GM12878 (cell line): ENCODE measurements around the gene GIMAP8.

Experiments used
- CBFB ChIP-seq: IDR thresholded peaks from 2 replicates; pipeline ENCODE4 v1.6.1; 2016; ENCODE audit warnings: antibody characterized with exemption, low read depth
- CTCF ChIP-seq, 3 experiments: IDR thresholded peaks in 2 of 3; conservative IDR thresholded peaks in 1 of 3; 2 replicates each; pipeline ENCODE4 v1.5.1; 2011; ENCODE audit warnings: low read depth in 3 of 3, low read length in 3 of 3, mild to moderate bottlenecking in 3 of 3, control low read depth in 2 of 3, moderate library complexity in 2 of 3, inconsistent platforms in 1 of 3, mixed read lengths in 1 of 3; ENCODE audit not compliant: control insufficient read depth in 2 of 3, insufficient read depth in 1 of 3; ENCODE audit errors: extremely low read depth in 1 of 3
- GATAD2B ChIP-seq: fragments of 450-650 bp; conservative IDR thresholded peaks from 2 replicates; pipeline ENCODE4 v1.6.1; 2017; ENCODE audit warnings: low read depth, mild to moderate bottlenecking, moderate library complexity
- HDAC2 ChIP-seq: fragments of 200-600 bp; sonication (generic); IDR thresholded peaks from 2 replicates; pipeline ENCODE4 v1.6.1; 2017
- POLR2A ChIP-seq: IDR thresholded peaks from 2 replicates; pipeline ENCODE4 v1.6.1; 2011; ENCODE audit warnings: low read depth, mild to moderate bottlenecking, low read length
- POLR2AphosphoS2 ChIP-seq: IDR thresholded peaks from 2 replicates; pipeline ENCODE4 v1.6.1; 2011; ENCODE audit warnings: low read depth, mild to moderate bottlenecking, low read length, improper control_type of control experiment, moderate library complexity
- RAD51 ChIP-seq: fragments of 450-650 bp; IDR thresholded peaks from 2 replicates; pipeline ENCODE4 v1.6.1; 2016; ENCODE audit warnings: moderate library complexity, mild to moderate bottlenecking, inconsistent platforms
- RB1 ChIP-seq: fragments of 450-650 bp; formaldehyde crosslinking; IDR thresholded peaks from 2 replicates; pipeline ENCODE4 v1.6.1; 2017; ENCODE audit warnings: mild to moderate bottlenecking, borderline replicate concordance
- SMC3 ChIP-seq: IDR thresholded peaks from 2 replicates; pipeline ENCODE4 v1.6.1; 2011; ENCODE audit warnings: low read length, improper control_type of control experiment, borderline replicate concordance
- SRF ChIP-seq, 2 experiments: IDR thresholded peaks; 2 replicates each; pipeline ENCODE4 v1.6.1; 2011; ENCODE audit warnings: low read depth in 2 of 2, low read length in 2 of 2, mild to moderate bottlenecking in 1 of 2, moderate library complexity in 1 of 2
- ZNF687 ChIP-seq: fragments of 450-650 bp; IDR thresholded peaks from 2 replicates; pipeline ENCODE4 v1.6.1; 2017; ENCODE audit warnings: mild to moderate bottlenecking, moderate library complexity

- TF ChIP-seq POLR2A, result no peak
- TF ChIP-seq SMC3, result no peak
- TF ChIP-seq SRF (IDR thresholded peaks at IDR 0.05; ENCODE audit: low read depth in 2 of 2, low read length in 2 of 2), result no peak
- TF ChIP-seq CTCF (IDR thresholded peaks at IDR 0.05 in 2 of 3, conservative IDR thresholded peaks at IDR 0.05 in 1 of 3; ENCODE audit: control insufficient read depth in 2 of 3, extremely low read depth in 1 of 3, insufficient read depth in 1 of 3, low read depth in 3 of 3, low read length in 3 of 3), result no peak
- TF ChIP-seq POLR2AphosphoS2, result no peak
- TF ChIP-seq HDAC2, result no peak
- TF ChIP-seq GATAD2B, result no peak
- no peak for TF ChIP-seq RB1
- no peak for TF ChIP-seq ZNF687
- no peak for TF ChIP-seq CBFB
- TF ChIP-seq RAD51, result no peak
Observed at GRCh38 chr7:150441524-150441923, 8.9 kb upstream of the GIMAP8 start.
